WTC11 (cell line): ENCODE data around the gene RGS14. TPM values are rescaled to one million over a fixed set of nuclear protein-coding genes. Genes with fewer than 3 reads are reported as not detected.

Experiments
- ATAC-seq: fragments of 200-7000 bp; cut with Tn5 transposase; 2 replicates; pipeline ENCODE4 v1.10.0; 2021; ENCODE audit warnings: mild to moderate bottlenecking, moderate library complexity
- CTCF ChIA-PET: fragments of 300-600 bp; sonication (Branson Sonifier 250); formaldehyde crosslinking; loops from one replicate; lab custom pipeline; 2021; ENCODE audit warnings: antibody characterized with exemption; lab: Charles Lee
- POLR2A ChIA-PET: fragments of 350-600 bp; sonication (Branson Sonifier 250); formaldehyde crosslinking; loops from one replicate; lab custom pipeline; 2021; ENCODE audit warnings: antibody characterized with exemption; lab: Charles Lee
- DNase-seq: peaks from one replicate; pipeline ENCODE4 v3.0.0; 2021; ENCODE audit warnings: low spot score
- H3K27ac Mint-ChIP-seq: 2 replicates; pipeline ENCODE4 v1.8.0; 2021; ENCODE audit warnings: mixed read lengths
- H3K27me3 Mint-ChIP-seq: 2 replicates; pipeline ENCODE4 v1.8.0; 2021; ENCODE audit warnings: low read depth, mild to moderate bottlenecking, moderate library complexity, mixed read lengths
- H3K36me3 Mint-ChIP-seq: 2 replicates; pipeline ENCODE4 v1.8.0; 2021; ENCODE audit warnings: mixed read lengths
- H3K4me1 Mint-ChIP-seq: 2 replicates; pipeline ENCODE4 v1.8.0; 2022; ENCODE audit warnings: mixed read lengths
- H3K4me3 Mint-ChIP-seq: 2 replicates; pipeline ENCODE4 v1.8.0; 2021; ENCODE audit warnings: mild to moderate bottlenecking, moderate library complexity, mixed read lengths
- H3K9me3 Mint-ChIP-seq: 2 replicates; pipeline ENCODE4 v1.8.0; 2021; ENCODE audit warnings: mixed read lengths
- ARID4B ChIP-seq: sonication (generic); formaldehyde crosslinking; IDR thresholded peaks from 2 replicates; pipeline ENCODE4 v1.8.0; 2023; ENCODE audit warnings: missing genetic modification reagents, mild to moderate bottlenecking, borderline replicate concordance
- ATF2 ChIP-seq: sonication (generic); formaldehyde crosslinking; IDR thresholded peaks from 2 replicates; pipeline ENCODE4 v1.8.1; 2022; ENCODE audit warnings: low read depth, missing genetic modification reagents, borderline replicate concordance
- ATF6 ChIP-seq: sonication (generic); formaldehyde crosslinking; IDR thresholded peaks from 2 replicates; pipeline ENCODE4 v1.8.1; 2023; ENCODE audit warnings: mild to moderate bottlenecking, missing genetic modification reagents
- CBFB ChIP-seq: sonication (generic); formaldehyde crosslinking; IDR thresholded peaks from 2 replicates; pipeline ENCODE4 v1.8.1; 2022; ENCODE audit warnings: mild to moderate bottlenecking, low read depth, missing genetic modification reagents
- E2F5 ChIP-seq: sonication (generic); formaldehyde crosslinking; IDR thresholded peaks from 2 replicates; pipeline ENCODE4 v1.8.1; 2022; ENCODE audit warnings: mild to moderate bottlenecking, moderate library complexity, missing genetic modification reagents
- EMX1 ChIP-seq: fragments of 250-450 bp; sonication (Bioruptor Pico); IDR thresholded peaks from 2 replicates; pipeline ENCODE4 v1.8.0; 2021; ENCODE audit warnings: mild to moderate bottlenecking
- ESRRA ChIP-seq: sonication (generic); formaldehyde crosslinking; IDR thresholded peaks from 2 replicates; pipeline ENCODE4 v1.8.1; 2022; ENCODE audit warnings: mild to moderate bottlenecking, missing genetic modification reagents, borderline replicate concordance
- HMGXB4 ChIP-seq: sonication (generic); formaldehyde crosslinking; IDR thresholded peaks from 2 replicates; pipeline ENCODE4 v1.8.1; 2023; ENCODE audit warnings: mild to moderate bottlenecking, moderate library complexity, missing genetic modification reagents
- IRF2 ChIP-seq: sonication (generic); formaldehyde crosslinking; IDR thresholded peaks from 2 replicates; pipeline ENCODE4 v1.8.0; 2022; ENCODE audit warnings: low read depth, missing genetic modification reagents, borderline replicate concordance
- MYBL2 ChIP-seq: sonication (generic); formaldehyde crosslinking; IDR thresholded peaks from 2 replicates; pipeline ENCODE4 v1.8.1; 2023; ENCODE audit warnings: mild to moderate bottlenecking, moderate library complexity, missing genetic modification reagents
- NR2C2 ChIP-seq: sonication (generic); formaldehyde crosslinking; IDR thresholded peaks from 2 replicates; pipeline ENCODE4 v1.8.0; 2022; ENCODE audit warnings: mild to moderate bottlenecking, missing genetic modification reagents
- RORB ChIP-seq: fragments of 250-450 bp; sonication (Bioruptor Pico); IDR thresholded peaks from 2 replicates; pipeline ENCODE4 v1.9.0; 2021; ENCODE audit warnings: mild to moderate bottlenecking
- SMAD3 ChIP-seq: sonication (generic); formaldehyde crosslinking; IDR thresholded peaks from 2 replicates; pipeline ENCODE4 v1.8.0; 2022; ENCODE audit warnings: missing genetic modification reagents, mild to moderate bottlenecking, borderline replicate concordance
- TEAD4 ChIP-seq: sonication (generic); formaldehyde crosslinking; IDR thresholded peaks from 2 replicates; pipeline ENCODE4 v1.8.0; 2022; ENCODE audit warnings: mild to moderate bottlenecking, missing genetic modification reagents
- ZBTB21 ChIP-seq: sonication (generic); formaldehyde crosslinking; IDR thresholded peaks from 2 replicates; pipeline ENCODE4 v1.8.1; 2023; ENCODE audit warnings: mild to moderate bottlenecking, missing genetic modification reagents, borderline replicate concordance
- ZNF121 ChIP-seq: sonication (generic); formaldehyde crosslinking; IDR thresholded peaks from 2 replicates; pipeline ENCODE4 v1.8.0; 2023; ENCODE audit warnings: missing genetic modification reagents
- ZNF138 ChIP-seq: sonication (generic); formaldehyde crosslinking; conservative IDR thresholded peaks from 2 replicates; pipeline ENCODE4 v1.8.1; 2022; ENCODE audit warnings: mild to moderate bottlenecking, moderate library complexity, missing genetic modification reagents
- ZNF219 ChIP-seq: sonication (generic); formaldehyde crosslinking; IDR thresholded peaks from 2 replicates; pipeline ENCODE4 v1.8.0; 2023; ENCODE audit warnings: missing genetic modification reagents, mild to moderate bottlenecking, borderline replicate concordance
- ZNF416 ChIP-seq: fragments of 250-450 bp; sonication (Bioruptor Pico); IDR thresholded peaks from 2 replicates; pipeline ENCODE4 v1.9.0; 2021; ENCODE audit warnings: mild to moderate bottlenecking, inconsistent platforms
- total RNA-seq: library from RNA; stranded (reverse); gene quantifications from 3 replicates; pipeline ENCODE4 v1.2.3, GENCODE V29; 2021
- TF ChIP-seq, protein P1 (sequence below): sonication (generic); formaldehyde crosslinking; IDR thresholded peaks from 2 replicates; pipeline ENCODE4 v1.8.1; 2022; ENCODE audit warnings: low read depth, mild to moderate bottlenecking, moderate library complexity, missing genetic modification reagents, borderline replicate concordance
- TF ChIP-seq, protein P2 (sequence below): sonication (generic); formaldehyde crosslinking; IDR thresholded peaks from 2 replicates; pipeline ENCODE4 v1.8.0; 2023; ENCODE audit warnings: missing genetic modification reagents

The RGS14 gene
- total RNA-seq, 1 experiment from 2014 or later, result 74.6 TPM

DNA sequence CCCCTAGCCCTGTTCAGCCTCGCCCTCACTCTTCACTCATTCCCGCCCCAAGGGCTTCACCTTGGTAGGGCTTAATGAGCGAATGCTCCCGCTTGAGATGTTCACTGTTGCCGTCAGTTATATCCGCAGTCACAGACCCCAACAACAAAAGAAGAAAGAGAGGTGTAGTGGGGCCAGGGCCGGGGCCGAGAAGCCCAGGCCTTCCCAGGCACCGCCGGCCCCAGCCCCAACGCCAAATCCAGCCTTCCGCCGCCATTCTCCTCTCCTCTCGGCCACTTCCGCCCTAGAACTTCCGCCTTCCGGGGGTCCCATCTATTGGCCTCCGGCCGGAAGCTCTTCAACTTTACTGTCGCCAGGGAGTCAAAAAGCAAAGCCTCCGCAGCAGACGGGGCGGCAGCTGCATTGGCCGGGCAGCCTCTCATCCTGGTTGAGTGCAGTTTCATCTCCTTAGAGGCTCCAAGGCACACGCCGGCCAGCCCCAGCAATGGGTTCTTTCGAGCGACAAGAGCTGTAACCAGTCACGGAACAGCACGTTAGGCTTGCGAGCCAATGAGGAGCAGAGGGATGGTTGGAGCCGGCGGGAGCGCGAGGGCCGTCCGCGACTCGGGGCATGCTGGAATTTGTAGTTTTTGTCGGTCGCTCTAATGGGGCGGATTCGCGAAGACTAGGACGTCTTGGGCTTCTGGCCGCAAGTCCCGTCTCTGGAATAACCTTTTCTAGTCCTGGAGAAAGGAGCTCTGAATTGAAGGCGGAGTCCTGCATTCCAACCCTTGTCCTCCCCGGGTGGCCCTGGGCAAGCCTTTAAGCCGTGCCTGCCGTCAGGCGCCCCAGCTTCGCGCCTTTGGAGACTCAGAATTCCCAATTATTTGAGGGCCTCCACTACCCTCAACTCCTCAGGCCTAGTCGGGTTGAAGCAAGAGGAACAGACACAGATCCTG, 6.1 kb upstream of the RGS14 start, which contains the start of gene LMAN2:
LMAN2 (minus strand) TSS at position 277 of the 938 bp plus-strand sequence; CDS start at position 256, 21 bp downstream.
- Mint-ChIP-seq H3K27me3 (peaks cover 28% of the 10 kb centered on the region), H3K27ac (peak within 1 kb of the TSS; percentile 100), H3K4me3 (peak within 1 kb of the TSS; percentile 98), H3K36me3 (peaks cover 15% of the 10 kb centered on the region), H3K4me1 (peaks cover 32% of the 10 kb centered on the region), H3K9me3 (peaks cover 14% of the 10 kb centered on the region)
- ChIA-PET CTCF (interaction anchor here (0.7 to 4.7 kb wide), 18 partner anchors 9 to 149 kb away, joined by 3 to 51 read pairs (median 6); no protein-coding TSS in a partner anchor), POLR2A (interaction anchor here (0.6 to 2.1 kb wide), 9 partner anchors 8 to 415 kb away, joined by 3 to 10 read pairs (median 4); partner anchors contain the start of genes GRK6 and PDLIM7)
- DNase-seq (peak; percentile 90), ATAC-seq (peak; percentile 98)
- TF ChIP-seq EMX1, result no peak
- no peak for TF ChIP-seq ZNF416 (CRISPR knock-in tag)
- no peak for TF ChIP-seq NR2C2
- TF ChIP-seq ZNF138, result no peak
- no peak for TF ChIP-seq IRF2 (CRISPR knock-in tag)
- TF ChIP-seq ARID4B (CRISPR knock-in tag), result peak; percentile 78; the same call in 1 of the 2 replicates
- TF ChIP-seq, protein P1, sequence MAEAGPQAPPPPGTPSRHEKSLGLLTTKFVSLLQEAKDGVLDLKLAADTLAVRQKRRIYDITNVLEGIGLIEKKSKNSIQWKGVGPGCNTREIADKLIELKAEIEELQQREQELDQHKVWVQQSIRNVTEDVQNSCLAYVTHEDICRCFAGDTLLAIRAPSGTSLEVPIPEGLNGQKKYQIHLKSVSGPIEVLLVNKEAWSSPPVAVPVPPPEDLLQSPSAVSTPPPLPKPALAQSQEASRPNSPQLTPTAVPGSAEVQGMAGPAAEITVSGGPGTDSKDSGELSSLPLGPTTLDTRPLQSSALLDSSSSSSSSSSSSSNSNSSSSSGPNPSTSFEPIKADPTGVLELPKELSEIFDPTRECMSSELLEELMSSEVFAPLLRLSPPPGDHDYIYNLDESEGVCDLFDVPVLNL (CRISPR knock-in tag), result no peak
- TF ChIP-seq ATF2 (CRISPR knock-in tag), result no peak
- peak; percentile 66; the same call in 1 of the 2 replicates for TF ChIP-seq ESRRA
- TF ChIP-seq ZBTB21 (CRISPR knock-in tag), result no peak
- no peak for TF ChIP-seq CBFB (CRISPR knock-in tag)
- TF ChIP-seq HMGXB4 (CRISPR knock-in tag), result no peak; the same call in 1 of the 2 replicates
- TF ChIP-seq, protein P2, sequence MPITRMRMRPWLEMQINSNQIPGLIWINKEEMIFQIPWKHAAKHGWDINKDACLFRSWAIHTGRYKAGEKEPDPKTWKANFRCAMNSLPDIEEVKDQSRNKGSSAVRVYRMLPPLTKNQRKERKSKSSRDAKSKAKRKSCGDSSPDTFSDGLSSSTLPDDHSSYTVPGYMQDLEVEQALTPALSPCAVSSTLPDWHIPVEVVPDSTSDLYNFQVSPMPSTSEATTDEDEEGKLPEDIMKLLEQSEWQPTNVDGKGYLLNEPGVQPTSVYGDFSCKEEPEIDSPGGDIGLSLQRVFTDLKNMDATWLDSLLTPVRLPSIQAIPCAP (CRISPR knock-in tag), result no peak
- TF ChIP-seq TEAD4 (CRISPR knock-in tag), result no peak
- TF ChIP-seq SMAD3, result peak; percentile 62; the same call in 1 of the 2 replicates
- no peak for TF ChIP-seq RORB (CRISPR knock-in tag)
- TF ChIP-seq E2F5 (CRISPR knock-in tag), result 0 out of 2 replicates have a peak, but pooled peaks have one; percentile 44
- peak; percentile 66; the same call in 1 of the 2 replicates for TF ChIP-seq MYBL2 (CRISPR knock-in tag)
- TF ChIP-seq ZNF219, result no peak
- TF ChIP-seq ZNF121 (CRISPR knock-in tag), result no peak
- TF ChIP-seq ATF6, result no peak
